ENCODE results near the gene COPB2.

GRCh38 chr3:139332092-139332491 is 57.4 kb downstream of the COPB2 start:
- no peak for TF ChIP-seq EZH2phosphoT487 (IDR thresholded peaks at IDR 0.05; ENCODE audit: insufficient read depth, low read depth)
- no peak for TF ChIP-seq EZH2 (IDR thresholded peaks at IDR 0.05; ENCODE audit: insufficient read depth, poor library complexity, severe bottlenecking)

All from GM23248 (cell line).